Stimulated activated CD4-positive, alpha-beta T cell treated with anti-CD3 and anti-CD28 coated beads, Interleukin-2, amount 100 ng/mL, for 4 hours (primary cell): ENCODE results near the gene POU6F2.

Experiments
- DNase-seq: peaks from one replicate; pipeline ENCODE4 v3.0.0-alpha.2; 2020; ENCODE audit warnings: low read depth

POU6F2 gene

GRCh38 chr7:39252916-39253315 lies 275.2 kb downstream of the POU6F2 start:
- DNase-seq, result no peak

GRCh38 chr7:39259391-39260003 lies 281.8 kb downstream of the POU6F2 start:
- DNase-seq, result no peak

GRCh38 chr7:39260279-39260844 lies 282.7 kb downstream of the POU6F2 start:
- DNase-seq, result no peak

GRCh38 chr7:39261771-39262170 lies 284.1 kb downstream of the POU6F2 start:
- no peak for DNase-seq

GRCh38 chr7:39265641-39266591 lies 288.2 kb downstream of the POU6F2 start:
- no peak for DNase-seq

DNA sequence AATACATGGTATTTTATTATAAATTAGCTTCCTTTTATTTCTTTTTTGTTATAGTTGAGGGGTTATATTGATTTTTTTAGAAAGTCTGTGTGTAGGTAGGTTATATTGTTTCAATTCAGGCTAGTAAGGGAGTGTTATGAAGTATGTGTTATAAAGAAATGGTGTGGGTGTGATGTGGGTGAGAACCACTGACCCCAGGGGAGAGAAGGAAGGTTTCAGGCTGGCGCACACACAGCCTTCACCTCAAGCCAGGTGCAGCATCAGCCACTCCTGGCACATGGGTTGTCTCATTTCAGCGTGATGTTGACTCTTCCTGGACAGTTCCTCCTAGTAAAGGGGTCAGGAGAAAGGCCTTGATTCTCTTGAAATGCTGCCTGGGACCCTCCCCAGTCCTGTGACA lies 291.3 kb downstream of the POU6F2 start:
- DNase-seq, result no peak

- DNase-seq, result no peak
Observed at GRCh38 chr7:39270018-39270417, 292.3 kb downstream of the POU6F2 start.

- no peak for DNase-seq
Observed at GRCh38 chr7:39271402-39271801, 293.7 kb downstream of the POU6F2 start.

DNA sequence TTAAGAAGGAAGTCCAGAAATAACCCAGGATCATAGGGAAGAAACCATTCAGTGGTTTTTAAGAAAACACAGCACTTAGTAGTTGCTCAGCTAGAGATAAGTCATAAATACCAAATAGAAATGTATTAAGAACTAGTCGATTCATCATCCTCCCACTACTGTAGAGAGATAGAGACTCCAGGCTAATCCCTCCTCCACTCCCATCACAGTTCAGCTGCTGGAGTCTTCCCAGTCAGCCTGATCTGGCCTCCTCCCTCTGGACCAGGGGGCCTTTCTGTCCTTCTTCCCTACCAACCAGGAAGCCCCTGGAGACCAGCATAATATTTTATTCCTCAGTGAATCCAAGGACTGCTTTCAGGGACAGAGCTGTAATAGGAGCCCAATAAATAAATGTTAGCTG lies 294.4 kb downstream of the POU6F2 start:
- no peak for DNase-seq

- no peak for DNase-seq
Observed at GRCh38 chr7:39272691-39273090, 295.0 kb downstream of the POU6F2 start.

DNA sequence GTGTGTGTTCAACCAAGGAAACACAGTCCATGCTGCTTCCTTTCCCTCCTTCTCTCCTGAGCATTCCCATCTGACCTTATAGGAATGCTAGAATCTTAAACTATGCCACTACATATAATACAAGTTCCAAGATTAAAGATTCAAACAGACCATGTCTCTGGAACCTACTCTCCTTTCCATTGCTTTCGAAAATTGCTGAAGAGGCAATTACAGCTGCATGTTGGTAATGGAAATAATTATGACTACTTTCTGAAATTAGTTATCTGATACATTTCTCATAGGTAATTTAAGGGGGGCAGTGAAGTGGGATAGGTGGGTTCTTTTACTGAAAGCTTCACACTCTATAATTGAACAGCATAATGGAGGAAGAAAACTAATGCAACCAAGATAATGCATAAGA lies 302.6 kb downstream of the POU6F2 start:
- no peak for DNase-seq

- DNase-seq, result no peak
Observed at GRCh38 chr7:39285256-39285655, 307.5 kb downstream of the POU6F2 start.

- no peak for DNase-seq
Observed at GRCh38 chr7:39288303-39288702, 310.6 kb downstream of the POU6F2 start.

- no peak for DNase-seq
Observed at GRCh38 chr7:39291628-39292410, 314.1 kb downstream of the POU6F2 start.

GRCh38 chr7:39293056-39293823 lies 315.5 kb downstream of the POU6F2 start:
- no peak for DNase-seq

GRCh38 chr7:39294022-39294421 lies 316.3 kb downstream of the POU6F2 start:
- DNase-seq, result no peak

DNA sequence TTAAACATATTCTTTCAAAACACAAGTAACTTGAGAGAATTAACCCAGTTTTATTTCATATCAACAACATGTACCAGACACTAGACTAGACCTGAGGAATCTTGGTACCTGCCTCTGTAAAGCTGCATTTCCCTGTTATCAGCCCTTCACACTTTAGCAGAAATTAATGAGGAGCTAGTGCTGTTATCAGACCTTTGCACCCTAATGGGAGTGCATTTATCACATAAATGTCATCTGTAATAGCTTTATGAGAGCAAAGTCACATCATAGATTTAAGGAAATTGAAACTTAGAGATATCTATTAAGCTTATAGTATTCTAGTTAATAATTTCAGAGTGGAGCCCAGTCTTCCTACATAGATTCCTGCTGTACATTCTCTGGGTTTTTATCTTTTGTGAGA lies 318.1 kb downstream of the POU6F2 start:
- no peak for DNase-seq

DNA sequence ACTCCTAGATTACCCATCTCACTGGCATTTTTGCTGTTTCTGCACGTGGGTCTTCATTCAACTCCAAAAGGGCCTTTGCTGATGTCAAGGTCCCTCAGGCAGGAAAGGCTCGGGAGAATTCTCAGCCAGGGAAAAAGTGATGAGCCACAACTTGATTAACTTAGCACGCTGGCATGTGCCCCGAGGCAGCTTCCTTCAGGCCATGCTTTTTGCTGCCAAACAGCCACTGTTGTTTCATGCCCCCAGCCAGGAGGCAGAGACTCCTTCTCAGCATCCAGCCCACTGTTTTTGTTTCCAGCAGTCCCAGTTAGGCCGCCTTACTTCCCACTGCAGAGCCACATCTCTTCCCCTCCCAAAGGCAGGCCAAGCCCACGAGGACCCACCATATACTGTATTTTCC lies 322.0 kb downstream of the POU6F2 start:
- DNase-seq, result no peak

GRCh38 chr7:39300276-39300675 lies 322.6 kb downstream of the POU6F2 start:
- DNase-seq, result no peak

- DNase-seq, result no peak
Observed at GRCh38 chr7:39301543-39301942, 323.8 kb downstream of the POU6F2 start.

DNA sequence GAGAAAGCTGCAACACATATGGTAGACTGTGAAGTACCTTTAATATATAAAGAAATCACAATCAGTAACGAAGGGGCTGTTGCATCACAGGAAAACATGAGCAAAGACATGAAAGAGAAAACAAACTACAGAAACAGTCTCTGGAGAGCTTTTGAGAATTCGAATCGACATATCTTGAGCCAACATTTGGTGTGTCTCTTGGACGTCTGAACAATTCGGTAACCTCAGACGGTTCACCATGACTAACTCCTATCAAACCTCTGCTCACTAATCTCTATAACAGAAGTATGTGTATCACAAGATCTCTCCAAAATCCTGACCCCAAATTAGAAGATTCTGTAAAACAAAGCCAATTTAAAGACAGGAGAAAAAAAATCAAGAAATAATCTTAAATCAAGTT lies 326.5 kb downstream of the POU6F2 start:
- DNase-seq, result no peak
